Bronchial epithelial cell (primary cell): Measurements from ENCODE around the gene PPP3CA. TPM values are rescaled to one million over a fixed set of nuclear protein-coding genes. Genes with fewer than 3 reads are reported as not detected.

Source experiments
- DNase-seq: peaks from one replicate; pipeline ENCODE4 v3.0.0-alpha.2; 2010; ENCODE audit warnings: low read depth
- FAIRE-seq: peaks from 2 replicates; lab custom pipeline; 2011; peaks lifted over from hg19 to GRCh38; lab: Jason Lieb, UNC
- H3K27me3 ChIP-seq: 2 replicates; pipeline ENCODE4 v1.5.1; 2011; ENCODE audit warnings: low read length; ENCODE audit not compliant: control insufficient read depth, insufficient read depth
- H3K36me3 ChIP-seq: 2 replicates; pipeline ENCODE4 v1.5.1; 2011; ENCODE audit warnings: low read length; ENCODE audit not compliant: control insufficient read depth, insufficient read depth
- H3K4me3 ChIP-seq: 2 replicates; pipeline ENCODE4 v1.5.1; 2011; ENCODE audit warnings: mild to moderate bottlenecking, low read depth, low read length, control low read depth
- CTCF ChIP-seq: IDR thresholded peaks from 2 replicates; pipeline ENCODE4 v1.5.1; 2011; ENCODE audit warnings: mild to moderate bottlenecking, moderate library complexity, low read length, control low read depth, inconsistent platforms; ENCODE audit not compliant: insufficient read depth, severe bottlenecking
- total RNA-seq: library from RNA; depleted of rRNA; stranded (reverse); fragments of >200 nt; gene quantifications from 2 replicates; pipeline ENCODE4 v1.2.1, GENCODE V29; 2014

Gene PPP3CA
- total RNA-seq, 1 donor from 2014 or later, result 48.2 TPM

DNA sequence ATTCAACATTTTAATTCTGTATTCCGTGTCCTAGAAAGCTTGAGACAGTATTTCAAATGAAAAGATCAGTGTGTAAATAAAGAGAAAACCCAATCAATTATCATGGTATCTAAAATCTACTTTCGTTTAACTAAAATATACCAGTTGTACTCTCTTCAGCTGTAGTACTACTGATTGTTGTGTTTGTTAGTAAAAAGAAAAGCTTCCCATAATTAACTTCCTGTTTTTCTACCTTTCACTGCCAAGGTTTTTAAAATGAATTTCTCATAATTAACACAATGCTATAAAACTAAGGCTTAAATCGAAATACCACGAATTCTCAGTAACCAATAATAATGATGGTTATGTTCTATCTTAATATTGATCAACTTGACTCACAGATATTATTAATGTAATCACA is 37.4 kb downstream of the PPP3CA start:
- DNase-seq (no peak), FAIRE-seq (no peak)
- H3K36me3 ChIP-seq, result no peaks in the 10 kb centered on the region
- no peak for TF ChIP-seq CTCF
- no peak overlapping the region for H3K4me3 ChIP-seq
- no peaks in the 10 kb centered on the region for H3K27me3 ChIP-seq

- Histone ChIP-seq H3K27me3 (no peaks in the 10 kb centered on the region), H3K4me3 (no peak overlapping the region), H3K36me3 (no peaks in the 10 kb centered on the region)
- DNase-seq, result peak; percentile 75
- TF ChIP-seq CTCF, result no peak
- no peak for FAIRE-seq
Observed at GRCh38 chr4:101307899-101308298, 39.4 kb downstream of the PPP3CA start.

GRCh38 chr4:101306764-101307615 is 40.3 kb downstream of the PPP3CA start:
- H3K36me3 ChIP-seq, result no peaks in the 10 kb centered on the region
- no peaks in the 10 kb centered on the region for H3K27me3 ChIP-seq
- TF ChIP-seq CTCF, result no peak
- no peak for FAIRE-seq
- H3K4me3 ChIP-seq, result no peak overlapping the region
- DNase-seq, result no peak

DNA sequence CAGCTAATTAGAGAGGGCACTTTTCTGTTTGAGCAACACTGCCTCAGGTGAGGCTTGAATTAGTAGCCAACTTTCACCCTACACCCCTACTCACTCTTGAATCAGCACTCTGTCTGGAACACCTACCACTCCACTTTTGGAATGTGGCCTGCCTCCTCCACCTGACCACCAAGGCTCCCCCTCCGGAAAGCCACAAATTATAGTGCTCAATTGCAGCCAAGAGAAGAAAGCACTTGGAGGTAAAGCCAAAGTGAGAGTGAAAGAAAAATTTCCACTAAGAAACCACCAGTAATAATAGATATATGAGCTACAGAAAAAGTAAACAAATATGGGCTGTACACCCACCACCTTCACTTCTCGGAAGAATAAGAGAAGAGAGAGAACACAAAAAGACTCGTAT is 41.1 kb downstream of the PPP3CA start:
- FAIRE-seq, result no peak
- H3K4me3 ChIP-seq, result no peak overlapping the region
- H3K27me3 ChIP-seq, result no peaks in the 10 kb centered on the region
- peak; percentile 48 for DNase-seq
- H3K36me3 ChIP-seq, result no peaks in the 10 kb centered on the region
- no peak for TF ChIP-seq CTCF

DNA sequence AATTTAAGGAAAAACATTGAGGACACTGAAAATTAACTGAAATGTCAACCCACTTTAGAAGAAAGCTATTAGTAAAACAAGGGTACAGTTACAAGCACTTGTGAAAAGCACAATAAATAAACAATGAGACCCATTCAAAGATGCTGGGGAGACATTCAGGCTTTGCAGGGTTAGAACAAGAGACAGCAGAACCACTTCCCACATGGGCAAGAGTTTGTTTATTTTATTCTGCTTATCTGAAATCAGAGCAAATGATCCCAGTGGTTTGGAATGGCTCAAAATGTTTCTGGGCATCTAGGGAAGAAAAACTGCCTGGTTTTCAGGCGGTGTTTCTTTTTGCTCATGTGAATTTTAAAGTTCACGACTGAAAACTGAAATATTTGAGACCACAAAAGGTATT is 42.4 kb downstream of the PPP3CA start:
- H3K27me3 ChIP-seq, result no peaks in the 10 kb centered on the region
- no peak for FAIRE-seq
- no peak for DNase-seq
- H3K4me3 ChIP-seq, result no peak overlapping the region
- no peaks in the 10 kb centered on the region for H3K36me3 ChIP-seq
- TF ChIP-seq CTCF, result no peak
